ENCODE measurements around the gene SYNDIG1.

Gene SYNDIG1

DNA sequence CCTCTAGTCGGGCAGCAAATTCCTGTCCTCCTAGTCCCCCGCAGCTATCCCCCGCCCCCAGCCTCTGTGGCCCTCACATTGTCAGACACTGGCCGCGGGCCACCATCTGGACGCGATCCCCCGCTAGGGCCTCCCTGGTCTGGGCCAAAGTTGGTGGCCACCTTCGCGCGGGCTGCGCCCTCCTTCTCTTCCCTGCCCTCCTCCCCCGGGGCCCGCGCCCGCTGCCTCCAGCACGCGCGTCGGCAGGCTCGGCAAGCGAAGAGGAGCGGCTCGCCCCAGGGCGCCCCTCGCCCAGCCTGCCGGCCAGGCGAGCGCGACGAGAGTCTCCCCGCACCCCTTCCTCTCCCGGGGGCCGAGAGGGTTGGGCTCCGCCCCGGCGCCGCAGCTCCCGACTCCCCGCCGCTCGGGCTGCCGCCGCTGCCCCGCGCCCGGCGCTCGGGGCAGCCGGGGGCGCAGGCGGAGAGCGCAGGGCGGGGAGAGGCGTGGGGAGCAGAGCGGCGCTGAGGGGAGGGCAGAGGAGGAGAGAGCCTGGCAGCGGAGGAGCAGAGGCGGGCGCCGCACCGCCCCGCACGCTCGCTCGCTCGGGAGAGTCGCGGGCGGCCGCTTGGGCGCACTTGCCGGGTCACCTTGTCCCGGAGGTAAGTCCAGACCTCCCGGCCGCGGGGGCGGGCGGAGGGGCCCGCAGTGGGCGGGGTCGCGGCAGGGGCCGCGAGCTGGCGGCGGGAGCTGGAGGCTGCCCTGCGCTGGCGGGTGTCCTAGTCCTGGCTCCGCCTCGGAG, at the start of gene SYNDIG1:
Gene SYNDIG1 (plus strand): TSS at position 514 of the 778 bp plus-strand sequence. CDS start 73,469 bp downstream, outside the sequence.
- Histone ChIP-seq H3K9ac (ENCODE audit: low read depth, low read length) (peak within 1 kb of the TSS; percentile 48; the same call in 1 of the 2 replicates), H3K4me3 (ENCODE audit: low read depth, low read length) (peak within 1 kb of the TSS; percentile 79), H3K9me3 (ENCODE audit: control insufficient read depth, insufficient read depth, low read length) (no peaks in the 10 kb centered on the region), H3K27ac (ENCODE audit: low read depth, low read length) (peak within 1 kb of the TSS; percentile 5), H3K4me1 (ENCODE audit: control insufficient read depth, insufficient read depth, low read length) (peaks cover 25% of the 10 kb centered on the region), H3K27me3 (ENCODE audit: control insufficient read depth, insufficient read depth, low read length) (peaks cover 83% of the 10 kb centered on the region), H3K36me3 (ENCODE audit: control insufficient read depth, insufficient read depth, low read length) (no peaks in the 10 kb centered on the region)

DNA sequence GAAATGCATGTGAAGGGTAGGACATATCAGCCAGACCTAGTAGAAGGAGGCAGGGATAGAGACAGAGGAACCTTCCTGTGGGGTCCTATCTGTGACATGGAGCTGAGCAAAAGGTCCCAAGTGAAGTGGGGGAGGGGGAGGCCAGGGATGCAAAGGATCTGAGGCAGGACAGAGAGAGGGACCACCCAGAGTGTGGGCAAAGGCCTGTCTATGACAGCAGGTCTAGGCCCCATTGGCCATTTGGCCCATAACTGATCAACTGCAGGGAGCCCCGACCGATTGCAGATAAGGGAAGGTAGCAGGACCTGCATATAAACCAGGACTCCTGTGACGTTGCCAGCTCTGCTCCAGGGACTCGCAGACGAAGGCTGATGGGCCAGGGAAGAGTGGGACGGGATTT, 49.6 kb upstream of the SYNDIG1 start:
- H3K36me3 ChIP-seq (ENCODE audit: control insufficient read depth, insufficient read depth, low read length) = no peaks in the 10 kb centered on the region
- no peak overlapping the region for H3K27ac ChIP-seq (ENCODE audit: low read depth, low read length)
- H3K27me3 ChIP-seq (ENCODE audit: control insufficient read depth, insufficient read depth, low read length) = no peaks in the 10 kb centered on the region
- peaks cover 21% of the 10 kb centered on the region for H3K9me3 ChIP-seq (ENCODE audit: control insufficient read depth, insufficient read depth, low read length)
- H3K4me3 ChIP-seq (ENCODE audit: low read depth, low read length) = no peak overlapping the region
- H3K9ac ChIP-seq (ENCODE audit: low read depth, low read length) = no peak overlapping the region
- peaks cover 11% of the 10 kb centered on the region for H3K4me1 ChIP-seq (ENCODE audit: control insufficient read depth, insufficient read depth, low read length)

DNA sequence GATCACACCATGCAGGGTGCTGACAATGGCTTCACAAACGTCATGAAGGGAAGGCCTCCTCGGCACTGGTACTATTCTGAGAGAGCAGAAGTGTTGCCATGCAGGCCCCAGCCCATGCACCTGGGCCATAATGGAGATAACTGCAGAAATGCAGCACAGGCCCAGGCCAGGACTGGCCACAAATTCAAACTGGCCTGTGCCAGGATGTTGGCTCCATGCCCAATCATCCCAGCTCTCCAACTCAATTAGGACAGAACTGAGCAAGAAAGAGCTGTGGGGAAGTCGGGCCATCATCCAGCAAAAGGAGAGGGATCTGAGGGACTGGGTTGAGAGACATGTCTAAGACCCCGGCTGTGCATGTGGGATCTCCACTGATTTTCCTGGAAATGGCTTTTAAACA, 48.9 kb upstream of the SYNDIG1 start:
- Histone ChIP-seq H3K27me3 (ENCODE audit: control insufficient read depth, insufficient read depth, low read length) (no peaks in the 10 kb centered on the region), H3K9ac (ENCODE audit: low read depth, low read length) (no peak overlapping the region), H3K36me3 (ENCODE audit: control insufficient read depth, insufficient read depth, low read length) (no peaks in the 10 kb centered on the region), H3K4me1 (ENCODE audit: control insufficient read depth, insufficient read depth, low read length) (peaks cover 18% of the 10 kb centered on the region), H3K27ac (ENCODE audit: low read depth, low read length) (no peak overlapping the region), H3K9me3 (ENCODE audit: control insufficient read depth, insufficient read depth, low read length) (peaks cover 13% of the 10 kb centered on the region; the same call in 1 of the 2 replicates), H3K4me3 (ENCODE audit: low read depth, low read length) (no peak overlapping the region)

- Histone ChIP-seq H3K9ac (ENCODE audit: low read depth, low read length) (no peak overlapping the region), H3K4me3 (ENCODE audit: low read depth, low read length) (no peak overlapping the region), H3K9me3 (ENCODE audit: control insufficient read depth, insufficient read depth, low read length) (peaks cover 9% of the 10 kb centered on the region; the same call in 1 of the 2 replicates), H3K27ac (ENCODE audit: low read depth, low read length) (no peak overlapping the region), H3K36me3 (ENCODE audit: control insufficient read depth, insufficient read depth, low read length) (no peaks in the 10 kb centered on the region), H3K4me1 (ENCODE audit: control insufficient read depth, insufficient read depth, low read length) (peaks cover 23% of the 10 kb centered on the region), H3K27me3 (ENCODE audit: control insufficient read depth, insufficient read depth, low read length) (no peaks in the 10 kb centered on the region)
Measured at GRCh38 chr20:24421071-24421470, 48.4 kb upstream of the SYNDIG1 start.

DNA sequence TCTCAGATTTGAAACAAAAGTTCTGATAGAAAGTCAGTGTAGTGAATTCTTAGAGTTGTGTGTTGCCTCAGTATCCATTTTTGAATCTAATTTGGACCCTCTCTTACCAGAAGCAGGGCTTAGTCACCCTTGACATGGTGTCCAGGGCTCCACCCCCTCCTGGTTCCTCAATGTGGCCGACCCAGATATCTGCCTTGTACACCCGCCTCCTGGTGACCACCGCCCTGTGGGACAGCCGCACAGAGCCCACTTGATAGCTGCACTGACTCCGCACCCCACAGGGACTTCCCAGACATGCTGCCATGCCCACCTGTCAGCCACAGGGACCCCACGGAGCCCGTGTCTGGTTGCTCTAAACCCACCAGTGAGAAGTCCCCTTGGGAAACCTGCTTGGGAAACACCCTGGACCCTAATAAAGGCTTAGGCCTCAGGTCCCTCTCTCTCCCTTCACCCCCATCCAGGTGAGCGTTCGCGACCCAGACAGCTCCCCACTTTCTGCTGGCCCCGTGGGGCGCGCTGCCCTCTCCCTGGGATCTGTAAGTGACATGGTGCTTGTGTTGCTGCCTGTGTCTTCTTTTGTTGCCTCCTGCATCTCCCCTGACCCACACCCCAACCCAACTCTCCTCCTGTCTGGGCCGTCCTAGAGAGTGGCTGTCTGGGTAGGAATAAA, 47.2 kb upstream of the SYNDIG1 start:
- Histone ChIP-seq H3K36me3 (ENCODE audit: control insufficient read depth, insufficient read depth, low read length) (no peaks in the 10 kb centered on the region), H3K4me1 (ENCODE audit: control insufficient read depth, insufficient read depth, low read length) (peaks cover 26% of the 10 kb centered on the region), H3K27me3 (ENCODE audit: control insufficient read depth, insufficient read depth, low read length) (no peaks in the 10 kb centered on the region)

GRCh38 chr20:24423390-24424313, 45.8 kb upstream of the SYNDIG1 start:
- Histone ChIP-seq H3K4me1 (ENCODE audit: control insufficient read depth, insufficient read depth, low read length) (peaks cover 26% of the 10 kb centered on the region), H3K4me3 (ENCODE audit: low read depth, low read length) (no peak overlapping the region), H3K36me3 (ENCODE audit: control insufficient read depth, insufficient read depth, low read length) (no peaks in the 10 kb centered on the region), H3K9me3 (ENCODE audit: control insufficient read depth, insufficient read depth, low read length) (no peaks in the 10 kb centered on the region), H3K27me3 (ENCODE audit: control insufficient read depth, insufficient read depth, low read length) (no peaks in the 10 kb centered on the region), H3K27ac (ENCODE audit: low read depth, low read length) (no peak overlapping the region), H3K9ac (ENCODE audit: low read depth, low read length) (no peak overlapping the region)

More for the DNA sequence above, 47.2 kb upstream of the SYNDIG1 start:
- no peak overlapping the region for H3K4me3 ChIP-seq (ENCODE audit: low read depth, low read length)
- no peak overlapping the region for H3K9ac ChIP-seq (ENCODE audit: low read depth, low read length)
- no peaks in the 10 kb centered on the region for H3K9me3 ChIP-seq (ENCODE audit: control insufficient read depth, insufficient read depth, low read length)
- H3K27ac ChIP-seq (ENCODE audit: low read depth, low read length) = no peak overlapping the region

GRCh38 chr20:24425523-24426135, 43.8 kb upstream of the SYNDIG1 start:
- Histone ChIP-seq H3K27me3 (ENCODE audit: control insufficient read depth, insufficient read depth, low read length) (no peaks in the 10 kb centered on the region), H3K27ac (ENCODE audit: low read depth, low read length) (no peak overlapping the region), H3K36me3 (ENCODE audit: control insufficient read depth, insufficient read depth, low read length) (no peaks in the 10 kb centered on the region), H3K4me1 (ENCODE audit: control insufficient read depth, insufficient read depth, low read length) (peaks cover 26% of the 10 kb centered on the region), H3K4me3 (ENCODE audit: low read depth, low read length) (no peak overlapping the region), H3K9ac (ENCODE audit: low read depth, low read length) (no peak overlapping the region), H3K9me3 (ENCODE audit: control insufficient read depth, insufficient read depth, low read length) (no peaks in the 10 kb centered on the region)

GRCh38 chr20:24431279-24432045, 38.0 kb upstream of the SYNDIG1 start:
- no peak overlapping the region for H3K4me3 ChIP-seq (ENCODE audit: low read depth, low read length)
- H3K9ac ChIP-seq (ENCODE audit: low read depth, low read length) = no peak overlapping the region
- 0 out of 2 replicates have a peak, but pooled peaks cover 5% of the 10 kb centered on the region for H3K4me1 ChIP-seq (ENCODE audit: control insufficient read depth, insufficient read depth, low read length)
- H3K9me3 ChIP-seq (ENCODE audit: control insufficient read depth, insufficient read depth, low read length) = no peaks in the 10 kb centered on the region
- H3K27me3 ChIP-seq (ENCODE audit: control insufficient read depth, insufficient read depth, low read length) = no peaks in the 10 kb centered on the region
- no peak overlapping the region for H3K27ac ChIP-seq (ENCODE audit: low read depth, low read length)
- no peaks in the 10 kb centered on the region for H3K36me3 ChIP-seq (ENCODE audit: control insufficient read depth, insufficient read depth, low read length)

DNA sequence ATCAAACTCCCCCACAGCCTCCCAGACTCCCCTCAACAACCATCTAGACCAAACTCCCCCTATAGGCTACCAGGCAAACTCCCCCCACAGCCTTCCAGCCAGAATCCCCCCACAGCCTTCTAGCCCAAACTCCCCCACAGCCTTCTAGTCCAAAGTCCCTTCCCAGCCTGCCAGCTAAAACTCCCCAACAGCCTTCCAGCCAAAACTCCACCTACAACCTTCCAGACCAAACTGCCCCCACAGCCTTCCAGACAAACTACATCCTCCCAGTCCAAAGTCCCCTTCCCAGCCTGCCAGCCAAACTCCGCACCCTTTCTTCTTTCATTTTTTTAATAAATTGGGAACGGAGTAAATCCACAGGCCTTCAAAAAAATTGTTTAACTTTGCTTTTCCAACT, 37.4 kb upstream of the SYNDIG1 start:
- H3K4me3 ChIP-seq (ENCODE audit: low read depth, low read length) = no peak overlapping the region
- no peak overlapping the region for H3K9ac ChIP-seq (ENCODE audit: low read depth, low read length)
- no peaks in the 10 kb centered on the region for H3K27me3 ChIP-seq (ENCODE audit: control insufficient read depth, insufficient read depth, low read length)
- 0 out of 2 replicates have a peak, but pooled peaks cover 4% of the 10 kb centered on the region for H3K4me1 ChIP-seq (ENCODE audit: control insufficient read depth, insufficient read depth, low read length)
- no peak overlapping the region for H3K27ac ChIP-seq (ENCODE audit: low read depth, low read length)
- H3K9me3 ChIP-seq (ENCODE audit: control insufficient read depth, insufficient read depth, low read length) = no peaks in the 10 kb centered on the region
- H3K36me3 ChIP-seq (ENCODE audit: control insufficient read depth, insufficient read depth, low read length) = no peaks in the 10 kb centered on the region

GRCh38 chr20:24436160-24436559, 33.3 kb upstream of the SYNDIG1 start:
- Histone ChIP-seq H3K9me3 (ENCODE audit: control insufficient read depth, insufficient read depth, low read length) (no peaks in the 10 kb centered on the region), H3K27ac (ENCODE audit: low read depth, low read length) (no peak overlapping the region), H3K27me3 (ENCODE audit: control insufficient read depth, insufficient read depth, low read length) (no peaks in the 10 kb centered on the region), H3K4me1 (ENCODE audit: control insufficient read depth, insufficient read depth, low read length) (0 out of 2 replicates have a peak, but pooled peaks cover 4% of the 10 kb centered on the region), H3K36me3 (ENCODE audit: control insufficient read depth, insufficient read depth, low read length) (no peaks in the 10 kb centered on the region), H3K9ac (ENCODE audit: low read depth, low read length) (no peak overlapping the region), H3K4me3 (ENCODE audit: low read depth, low read length) (no peak overlapping the region)
